HEK293T (cell line): Measurements from ENCODE around the gene PRSS23.

Experiments used
- BHLHE40 ChIP-seq: fragments of 450-650 bp; IDR thresholded peaks from 2 replicates; pipeline ENCODE4 v1.6.1; 2016; ENCODE audit warnings: mild to moderate bottlenecking, moderate library complexity, borderline replicate concordance
- ELF4 ChIP-seq: fragments of 450-650 bp; IDR thresholded peaks from 2 replicates; pipeline ENCODE4 v1.6.1; 2017; ENCODE audit warnings: antibody characterized with exemption
- HDGF ChIP-seq: fragments of 450-650 bp; IDR thresholded peaks from 2 replicates; pipeline ENCODE4 v1.6.1; 2017; ENCODE audit warnings: antibody characterized with exemption, borderline replicate concordance
- LEF1 ChIP-seq: fragments of 450-650 bp; IDR thresholded peaks from 2 replicates; pipeline ENCODE4 v1.6.1; 2017; ENCODE audit warnings: mild to moderate bottlenecking, borderline replicate concordance
- SP1 ChIP-seq: fragments of 450-650 bp; IDR thresholded peaks from 2 replicates; pipeline ENCODE4 v1.6.1; 2017
- SUZ12 ChIP-seq: fragments of 450-650 bp; IDR thresholded peaks from 2 replicates; pipeline ENCODE4 v1.6.1; 2016; ENCODE audit warnings: mild to moderate bottlenecking

DNA sequence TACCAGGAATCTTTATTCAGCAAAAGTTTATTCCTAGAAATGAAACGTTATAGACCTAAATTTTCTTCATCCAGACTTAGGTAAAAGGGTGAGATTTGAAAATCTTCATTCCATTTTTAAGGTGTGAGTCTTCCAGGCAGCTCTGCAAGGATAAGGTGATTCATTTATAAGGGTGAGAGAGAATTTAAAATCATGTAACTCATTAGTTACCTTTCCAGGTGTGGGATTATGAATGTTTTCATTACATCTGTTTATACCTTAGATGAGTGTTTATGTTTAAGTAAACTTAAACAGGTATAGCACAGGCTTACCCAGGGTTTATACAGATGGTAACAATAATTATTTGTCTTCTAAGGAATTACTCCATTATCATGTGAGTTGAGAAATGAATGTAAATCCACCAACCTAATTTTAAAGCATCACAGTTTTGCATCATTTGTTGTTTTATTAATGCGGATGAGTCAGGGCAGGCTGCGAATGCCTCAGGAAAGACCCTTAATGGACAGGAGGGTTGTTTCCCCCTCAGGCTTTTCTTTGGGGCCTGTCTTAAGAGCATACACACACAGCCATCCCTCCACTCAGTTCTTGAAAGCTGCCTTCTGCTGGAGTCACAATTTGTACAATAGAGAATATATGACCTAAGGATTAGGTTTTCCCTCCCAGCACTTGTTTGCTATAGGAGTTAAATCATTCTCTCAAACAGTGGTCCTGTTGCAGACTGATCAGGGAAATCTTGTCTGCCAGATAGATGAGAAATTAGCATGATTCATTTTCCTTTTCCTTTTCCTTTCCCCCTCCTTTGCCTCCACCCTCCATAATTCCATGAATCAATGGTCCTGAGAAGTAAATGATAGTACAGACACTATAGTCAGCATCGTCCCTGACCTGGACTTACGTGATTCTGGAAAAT, 3.0 kb downstream of the PRSS23 start:
- TF ChIP-seq ELF4 (no peak), SUZ12 (no peak), SP1 (no peak), HDGF (no peak), BHLHE40 (no peak), LEF1 (no peak)
